Esophagus squamous epithelium (tissue), 4 donors: ENCODE measurements around the gene ACTL10.
A peak's percentile ranks its signal among the peaks of the same experiment; 100 is the strongest.

ENCODE experiments used
- POLR2A ChIP-seq, 4 donors: fragments of 450-650 bp; IDR thresholded peaks; one replicate each; pipeline ENCODE4 v1.6.1; 2017; ENCODE audit warnings: antibody characterized with exemption in 4 of 4, mild to moderate bottlenecking in 4 of 4, moderate library complexity in 3 of 4
- TF ChIP-seq, protein P1 (sequence below), 6 experiments: fragments of 450-650 bp in 4 of 6; fragments of 200-600 bp in 2 of 6; sonication (generic) in 2 of 6; IDR thresholded peaks; one replicate each; pipeline ENCODE4 v1.5.1; 2016 to 2019; ENCODE audit warnings: antibody characterized with exemption in 6 of 6, mild to moderate bottlenecking in 4 of 6, moderate library complexity in 4 of 6

DNA sequence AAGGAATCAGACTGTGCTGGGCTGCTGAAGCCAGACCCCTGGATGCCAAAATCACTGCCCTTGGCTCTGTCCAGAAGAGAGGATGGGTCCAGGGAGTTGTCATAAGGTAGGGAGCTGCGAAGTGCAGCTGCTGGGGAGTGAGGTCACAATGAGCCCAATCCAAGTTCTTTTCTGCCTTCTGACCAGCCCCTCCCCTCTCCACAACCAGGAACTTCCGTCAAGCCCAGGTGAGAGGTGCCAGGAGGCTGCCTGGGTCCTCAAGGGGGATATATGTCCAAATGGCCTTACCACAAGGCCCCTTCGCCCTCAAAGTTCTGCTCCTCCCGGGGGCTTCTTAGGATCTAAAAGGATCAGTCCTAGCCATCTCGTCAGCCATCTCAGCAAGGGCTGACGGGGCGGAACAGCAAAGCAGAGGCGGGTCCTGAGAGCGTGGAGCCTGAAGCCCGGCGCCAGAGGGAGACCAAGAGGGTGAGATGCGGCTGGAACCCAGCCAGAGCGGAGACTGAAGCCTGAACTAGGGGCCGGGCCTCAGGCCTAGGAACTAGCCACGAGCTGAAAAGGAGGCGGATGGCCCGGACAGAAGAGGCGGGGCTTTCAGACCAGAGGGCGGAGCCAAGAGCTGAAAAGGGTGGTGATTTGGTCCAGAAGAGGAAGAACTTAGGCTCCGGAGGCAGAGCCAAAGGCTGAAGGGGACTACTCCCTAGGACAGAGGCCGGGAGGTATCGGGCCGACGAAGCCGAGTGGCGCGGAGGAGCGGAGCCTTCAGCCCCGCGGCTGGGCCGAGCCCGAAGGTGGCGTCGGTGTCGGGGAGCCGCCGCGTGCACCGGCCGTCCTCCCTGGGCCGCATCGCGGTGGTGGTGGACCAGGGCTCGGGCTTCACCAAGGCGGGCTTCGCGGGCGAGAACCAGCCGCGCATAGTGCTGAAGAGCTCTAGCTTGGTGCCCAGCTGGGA is at the start of gene ACTL10:
- TF ChIP-seq, protein P1, sequence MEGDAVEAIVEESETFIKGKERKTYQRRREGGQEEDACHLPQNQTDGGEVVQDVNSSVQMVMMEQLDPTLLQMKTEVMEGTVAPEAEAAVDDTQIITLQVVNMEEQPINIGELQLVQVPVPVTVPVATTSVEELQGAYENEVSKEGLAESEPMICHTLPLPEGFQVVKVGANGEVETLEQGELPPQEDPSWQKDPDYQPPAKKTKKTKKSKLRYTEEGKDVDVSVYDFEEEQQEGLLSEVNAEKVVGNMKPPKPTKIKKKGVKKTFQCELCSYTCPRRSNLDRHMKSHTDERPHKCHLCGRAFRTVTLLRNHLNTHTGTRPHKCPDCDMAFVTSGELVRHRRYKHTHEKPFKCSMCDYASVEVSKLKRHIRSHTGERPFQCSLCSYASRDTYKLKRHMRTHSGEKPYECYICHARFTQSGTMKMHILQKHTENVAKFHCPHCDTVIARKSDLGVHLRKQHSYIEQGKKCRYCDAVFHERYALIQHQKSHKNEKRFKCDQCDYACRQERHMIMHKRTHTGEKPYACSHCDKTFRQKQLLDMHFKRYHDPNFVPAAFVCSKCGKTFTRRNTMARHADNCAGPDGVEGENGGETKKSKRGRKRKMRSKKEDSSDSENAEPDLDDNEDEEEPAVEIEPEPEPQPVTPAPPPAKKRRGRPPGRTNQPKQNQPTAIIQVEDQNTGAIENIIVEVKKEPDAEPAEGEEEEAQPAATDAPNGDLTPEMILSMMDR (IDR thresholded peaks at IDR 0.05): peak in 2 of 6 experiments; percentile 20 to 26
- peak in 3 of 4 donors; percentile 58 to 90 (median 60) for TF ChIP-seq POLR2A (IDR thresholded peaks at IDR 0.05)
